A549 (cell line): ENCODE measurements around the gene GNA15. TPM values are rescaled to one million over a fixed set of nuclear protein-coding genes. Genes with fewer than 3 reads are reported as not detected.
A peak's percentile ranks its signal among the peaks of the same experiment; 100 is the strongest.

ENCODE experiments used
- ATAC-seq, 2 experiments: fragments of 200-7000 bp in 1 of 2; fragments of >200 bp in 1 of 2; cut with Nextera tagmentation in 1 of 2; cut with Tn5 transposase in 1 of 2; 3 replicates each; pipeline versions ENCODE4 v1.8.0 to v1.9.1; 2018 to 2020; ENCODE audit warnings: mild to moderate bottlenecking in 1 of 2, moderate library complexity in 1 of 2
- CTCF ChIA-PET: fragments of 300-600 bp; sonication (Branson Sonifier 250); formaldehyde crosslinking; extraction: SDS; loops from one replicate; lab custom pipeline; 2021; ENCODE audit warnings: antibody characterized with exemption, inconsistent platforms; lab: Yijun Ruan, JAX
- POLR2A ChIA-PET: fragments of 350-600 bp; formaldehyde crosslinking; extraction: SDS; loops from one replicate; lab custom pipeline; 2021; ENCODE audit warnings: antibody characterized with exemption, inconsistent platforms; lab: Yijun Ruan, JAX
- DNase-seq, 2 experiments: peaks; one replicate each; pipeline versions ENCODE4 v3.0.0 to v3.0.0-alpha.2; 2011 to 2016; ENCODE audit warnings: low read depth in 1 of 2, low spot score in 1 of 2
- FAIRE-seq: peaks from 2 replicates; lab custom pipeline; 2011; peaks lifted over from hg19 to GRCh38; lab: Jason Lieb, UNC
- H3K27ac ChIP-seq, 2 experiments: fragments of >200 bp; sonication (Bioruptor Twin); formaldehyde crosslinking; 3 replicates each; pipeline ENCODE4 v1.5.1; 2016 to 2017
- H3K4me1 ChIP-seq: fragments of >200 bp; sonication (Bioruptor Twin); formaldehyde crosslinking; 3 replicates; pipeline ENCODE4 v1.6.1; 2016
- H3K4me2 ChIP-seq: fragments of >200 bp; sonication (Bioruptor Twin); formaldehyde crosslinking; 3 replicates; pipeline ENCODE4 v1.6.1; 2016
- H3K4me3 ChIP-seq: fragments of >200 bp; sonication (Bioruptor Twin); formaldehyde crosslinking; 3 replicates; pipeline ENCODE4 v1.5.1; 2016
- H3K9me3 ChIP-seq: fragments of >200 bp; sonication (Bioruptor Twin); formaldehyde crosslinking; 3 replicates; pipeline ENCODE4 v1.6.1; 2016
- BHLHE40 ChIP-seq: IDR thresholded peaks from 2 replicates; pipeline ENCODE4 v1.6.1; 2012; ENCODE audit warnings: low read depth, low read length, inconsistent platforms
- CBX2 ChIP-seq: fragments of 200-600 bp; sonication (generic); IDR thresholded peaks from 2 replicates; pipeline ENCODE4 v1.6.1; 2016; ENCODE audit warnings: low read depth, mild to moderate bottlenecking, borderline replicate concordance
- FOSL2 ChIP-seq, 2 experiments: fragments of 450-650 bp in 1 of 2; fragments of >200 bp in 1 of 2; sonication (Bioruptor Twin) in 1 of 2; formaldehyde crosslinking; IDR thresholded peaks; 2 replicates each; pipeline versions ENCODE4 v1.5.0 to v1.6.1; 2016 to 2020; ENCODE audit warnings: mild to moderate bottlenecking in 1 of 2, moderate library complexity in 1 of 2
- FOXS1 ChIP-seq: fragments of 250-450 bp; sonication (Bioruptor Pico); IDR thresholded peaks from 2 replicates; pipeline ENCODE4 v1.5.0; 2020; ENCODE audit warnings: mild to moderate bottlenecking, moderate library complexity
- GATA3 ChIP-seq: IDR thresholded peaks from 2 replicates; pipeline ENCODE4 v1.6.1; 2012; ENCODE audit warnings: borderline replicate concordance
- HMGXB4 ChIP-seq: fragments of 250-450 bp; sonication (Bioruptor Pico); IDR thresholded peaks from 2 replicates; pipeline ENCODE4 v1.5.0; 2021; ENCODE audit warnings: mild to moderate bottlenecking, moderate library complexity, borderline replicate concordance
- KDM1A ChIP-seq: fragments of 200-600 bp; sonication (generic); IDR thresholded peaks from 2 replicates; pipeline ENCODE4 v1.6.1; 2016; ENCODE audit warnings: low read depth, mild to moderate bottlenecking
- MAFK ChIP-seq: fragments of 450-650 bp; IDR thresholded peaks from 2 replicates; pipeline ENCODE4 v1.6.1; 2014; ENCODE audit not compliant: partially characterized antibody
- PHF8 ChIP-seq: fragments of 200-600 bp; sonication (generic); IDR thresholded peaks from 2 replicates; pipeline ENCODE4 v1.6.1; 2016; ENCODE audit warnings: low read depth, mild to moderate bottlenecking, antibody characterized with exemption, moderate library complexity, borderline replicate concordance
- TFCP2L1 ChIP-seq: fragments of 250-450 bp; sonication (Bioruptor Pico); IDR thresholded peaks from 2 replicates; pipeline ENCODE4 v1.5.0; 2021; ENCODE audit warnings: mild to moderate bottlenecking
- ZC3H11A ChIP-seq: fragments of 450-650 bp; IDR thresholded peaks from 2 replicates; pipeline ENCODE4 v1.6.1; 2014; ENCODE audit warnings: antibody characterized with exemption, mild to moderate bottlenecking
- WGBS: methylation state at CpG from one replicate; pipeline ENCODE4 v1.1.6; 2017; ENCODE audit errors: missing lambda C conversion rate; 5-methylcytosine and 5-hydroxymethylcytosine counted together
- polyA plus RNA-seq, 4 experiments: library from polyadenylated mRNA; depleted of rRNA in 3 of 4; stranded (reverse); fragments of >200 nt; fragmentation: RNase III in 1 of 4; extraction: RNeasy Plus Mini Kit Qiagen cat#74134 plus additional on column Dnase treatment in 1 of 4; gene quantifications; 2 replicates in 3 of 4; 3 replicates in 1 of 4; pipeline ENCODE4 v1.2.3, GENCODE V29; 2011 to 2017
- TF ChIP-seq, protein P1 (sequence below): IDR thresholded peaks from 2 replicates; pipeline ENCODE4 v1.6.1; 2012
- TF ChIP-seq, protein P2 (sequence below): fragments of >200 bp; sonication (Bioruptor Twin); formaldehyde crosslinking; IDR thresholded peaks from 3 replicates; pipeline ENCODE4 v1.5.1; 2016
- TF ChIP-seq, protein P3 (sequence below): fragments of >200 bp; sonication (Bioruptor Twin); formaldehyde crosslinking; IDR thresholded peaks from 2 replicates; pipeline ENCODE4 v1.6.1; 2016
- TF ChIP-seq, protein P4 (sequence below): IDR thresholded peaks from 2 replicates; pipeline ENCODE4 v1.6.1; 2012

GNA15 gene
- polyA plus RNA-seq, 2 of the 4 experiments (the other 2 are of a cell fraction): 0.06 TPM; not detected in 1

GRCh38 chr19:3186160-3186688, 50.4 kb downstream of the GNA15 start:
- FAIRE-seq (no peak), ATAC-seq (peak; percentile 49 to 51), DNase-seq (no peak)
- H3K27ac ChIP-seq: peak overlapping the region; percentile 89 to 92
- ChIA-PET CTCF (interaction anchor here (0.6 kb wide), 1 partner anchor 285 kb away, joined by 3 read pairs; no protein-coding TSS in a partner anchor), POLR2A (no interaction called here)
- TF ChIP-seq HMGXB4 (CRISPR knock-in tag): no peak
- TF ChIP-seq, protein P1, sequence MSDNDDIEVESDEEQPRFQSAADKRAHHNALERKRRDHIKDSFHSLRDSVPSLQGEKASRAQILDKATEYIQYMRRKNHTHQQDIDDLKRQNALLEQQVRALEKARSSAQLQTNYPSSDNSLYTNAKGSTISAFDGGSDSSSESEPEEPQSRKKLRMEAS: peak; percentile 45; the same call in 1 of the 2 replicates
- peak overlapping the region; percentile 90 for H3K4me2 ChIP-seq
- peak overlapping the region; percentile 97 for H3K4me3 ChIP-seq
- 5% methylated on average over 11 of the region's 38 CpGs for WGBS
- H3K4me1 ChIP-seq: peaks cover 11% of the 10 kb centered on the region
- H3K9me3 ChIP-seq: no peaks in the 10 kb centered on the region

GRCh38 chr19:3186891-3187661, 51.2 kb downstream of the GNA15 start:
- no peak for DNase-seq
- Histone ChIP-seq H3K9me3 (no peaks in the 10 kb centered on the region), H3K27ac (peak overlapping the region; percentile 89 to 92; a peak in 5 of 6 replicates), H3K4me3 (peak overlapping the region; percentile 97), H3K4me2 (peak overlapping the region; percentile 90), H3K4me1 (peaks cover 11% of the 10 kb centered on the region)
- 56% methylated on average over 23 of the region's 23 CpGs for WGBS
- FAIRE-seq: no peak
- no peak for ATAC-seq
- ChIA-PET CTCF (no interaction called here), POLR2A (no interaction called here)
- TF ChIP-seq TFCP2L1 (no peak), PHF8 (no peak), ZC3H11A (no peak), FOSL2 (IDR thresholded peaks at IDR 0.05) (no peak), FOSL2 (CRISPR knock-in tag; IDR thresholded peaks at IDR 0.05) (no peak)
- TF ChIP-seq, protein P2, sequence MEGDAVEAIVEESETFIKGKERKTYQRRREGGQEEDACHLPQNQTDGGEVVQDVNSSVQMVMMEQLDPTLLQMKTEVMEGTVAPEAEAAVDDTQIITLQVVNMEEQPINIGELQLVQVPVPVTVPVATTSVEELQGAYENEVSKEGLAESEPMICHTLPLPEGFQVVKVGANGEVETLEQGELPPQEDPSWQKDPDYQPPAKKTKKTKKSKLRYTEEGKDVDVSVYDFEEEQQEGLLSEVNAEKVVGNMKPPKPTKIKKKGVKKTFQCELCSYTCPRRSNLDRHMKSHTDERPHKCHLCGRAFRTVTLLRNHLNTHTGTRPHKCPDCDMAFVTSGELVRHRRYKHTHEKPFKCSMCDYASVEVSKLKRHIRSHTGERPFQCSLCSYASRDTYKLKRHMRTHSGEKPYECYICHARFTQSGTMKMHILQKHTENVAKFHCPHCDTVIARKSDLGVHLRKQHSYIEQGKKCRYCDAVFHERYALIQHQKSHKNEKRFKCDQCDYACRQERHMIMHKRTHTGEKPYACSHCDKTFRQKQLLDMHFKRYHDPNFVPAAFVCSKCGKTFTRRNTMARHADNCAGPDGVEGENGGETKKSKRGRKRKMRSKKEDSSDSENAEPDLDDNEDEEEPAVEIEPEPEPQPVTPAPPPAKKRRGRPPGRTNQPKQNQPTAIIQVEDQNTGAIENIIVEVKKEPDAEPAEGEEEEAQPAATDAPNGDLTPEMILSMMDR: no peak

DNA sequence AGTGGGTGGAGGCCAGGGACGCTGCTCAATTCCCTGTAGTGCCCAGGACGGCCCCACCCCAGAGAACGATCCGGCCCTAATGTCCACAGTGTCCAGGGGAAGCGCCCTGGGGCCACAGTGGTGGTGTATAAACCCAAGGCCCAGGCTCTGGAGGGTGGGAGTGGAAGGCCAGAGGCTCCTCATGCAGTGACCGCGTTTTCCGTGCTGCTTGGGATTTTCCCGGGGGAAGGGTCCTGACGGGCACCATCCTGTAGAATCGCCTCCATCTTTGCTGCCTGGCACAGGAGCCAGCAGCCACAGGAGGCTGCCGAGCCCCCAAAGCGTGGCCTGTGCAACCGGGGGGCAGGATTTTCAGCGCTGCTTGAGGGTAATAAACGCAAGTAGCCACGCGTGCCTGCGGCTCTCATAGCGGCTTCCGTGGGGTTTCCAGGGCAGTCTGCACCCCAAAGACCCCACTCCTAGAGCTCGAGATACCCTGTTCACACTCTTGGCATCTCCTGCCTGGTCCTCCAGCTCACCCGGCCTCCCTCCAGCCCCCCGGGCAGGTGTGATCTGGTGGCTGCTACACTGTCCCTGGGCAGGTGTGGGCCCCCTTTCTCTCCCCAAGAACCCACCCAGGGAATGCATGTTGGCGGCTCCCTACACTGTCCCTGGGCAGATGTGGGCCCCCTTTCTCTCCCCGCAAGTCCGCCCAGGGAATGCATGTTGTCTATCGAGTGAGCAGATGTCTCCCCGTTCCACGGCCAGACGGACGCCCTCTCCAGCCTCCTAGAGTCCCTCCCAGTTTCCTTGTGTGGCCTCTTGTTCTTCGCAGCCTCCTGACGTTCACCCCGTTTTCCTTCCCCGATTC, 52.1 kb downstream of the GNA15 start:
- no peak for DNase-seq
- Histone ChIP-seq H3K4me2 (peak overlapping the region; percentile 90), H3K4me3 (no peak overlapping the region), H3K27ac (no peak overlapping the region; a peak in 1 of 6 replicates), H3K4me1 (peaks cover 11% of the 10 kb centered on the region), H3K9me3 (no peaks in the 10 kb centered on the region)
- ChIA-PET POLR2A (no interaction called here), CTCF (interaction anchor here (0.6 to 1.5 kb wide), 4 partner anchors 19 to 79 kb away, joined by 3 to 4 read pairs (median 3); no protein-coding TSS in a partner anchor)
- TF ChIP-seq, protein P3, sequence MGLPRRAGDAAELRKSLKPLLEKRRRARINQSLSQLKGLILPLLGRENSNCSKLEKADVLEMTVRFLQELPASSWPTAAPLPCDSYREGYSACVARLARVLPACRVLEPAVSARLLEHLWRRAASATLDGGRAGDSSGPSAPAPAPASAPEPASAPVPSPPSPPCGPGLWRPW: no peak
- TF ChIP-seq CBX2 (no peak), GATA3 (no peak), BHLHE40 (no peak), FOXS1 (CRISPR knock-in tag) (no peak), KDM1A (no peak), MAFK (no peak)
- TF ChIP-seq, protein P4, sequence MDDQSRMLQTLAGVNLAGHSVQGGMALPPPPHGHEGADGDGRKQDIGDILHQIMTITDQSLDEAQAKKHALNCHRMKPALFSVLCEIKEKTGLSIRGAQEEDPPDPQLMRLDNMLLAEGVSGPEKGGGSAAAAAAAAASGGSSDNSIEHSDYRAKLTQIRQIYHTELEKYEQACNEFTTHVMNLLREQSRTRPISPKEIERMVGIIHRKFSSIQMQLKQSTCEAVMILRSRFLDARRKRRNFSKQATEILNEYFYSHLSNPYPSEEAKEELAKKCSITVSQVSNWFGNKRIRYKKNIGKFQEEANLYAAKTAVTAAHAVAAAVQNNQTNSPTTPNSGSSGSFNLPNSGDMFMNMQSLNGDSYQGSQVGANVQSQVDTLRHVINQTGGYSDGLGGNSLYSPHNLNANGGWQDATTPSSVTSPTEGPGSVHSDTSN: no peak
- 91% methylated on average over 30 of the region's 36 CpGs for WGBS
- FAIRE-seq: no peak
- ATAC-seq: no peak
